HepG2 (cell line): Measurements from ENCODE around the gene H6PD. TPM values are rescaled to one million over a fixed set of nuclear protein-coding genes. Genes with fewer than 3 reads are reported as not detected.

Source experiments
- ATAC-seq: fragments of 200-7000 bp; cut with Tn5 transposase; 3 replicates; pipeline ENCODE4 v1.9.1; 2020; ENCODE audit warnings: mild to moderate bottlenecking, moderate library complexity
- BruUV-seq: library from RNA; stranded (reverse); fragments of 400-500 nt; replicated peaks from 2 replicates; lab custom pipeline; 2021; lab: Mats Ljungman, UMichigan
- CTCF ChIA-PET: fragments of 300-600 bp; formaldehyde crosslinking; extraction: SDS; loops from one replicate; lab custom pipeline; 2021; ENCODE audit warnings: low total read pairs, inconsistent platforms, low intra/inter-chr PET ratio; lab: Yijun Ruan, JAX
- POLR2A ChIA-PET: fragments of 350-600 bp; sonication (Branson Sonifier 250); formaldehyde crosslinking; loops from one replicate; lab custom pipeline; 2020; ENCODE audit warnings: antibody characterized with exemption, inconsistent platforms; lab: Yijun Ruan, JAX
- DNase-seq: peaks from one replicate; pipeline ENCODE4 v3.0.0-alpha.2; 2015; ENCODE audit warnings: low spot score
- FAIRE-seq: peaks from 3 replicates; lab custom pipeline; 2011; peaks lifted over from hg19 to GRCh38; lab: Jason Lieb, UNC
- H2AFZ ChIP-seq: one replicate; pipeline ENCODE4 v1.6.1; 2011; ENCODE audit warnings: low read length, inconsistent platforms
- H3K27ac ChIP-seq: fragments of 300-600 bp; 3 replicates; pipeline ENCODE4 v1.8.0; 2011; ENCODE audit warnings: mixed run types, mild to moderate bottlenecking, mixed read lengths, low read length, inconsistent platforms; ENCODE audit not compliant: insufficient read depth; ENCODE audit errors: extremely low read length
- H3K27me3 ChIP-seq, 2 experiments: fragments of 200-600 bp in 1 of 2; 2 replicates in 1 of 2; 3 replicates in 1 of 2; pipeline versions ENCODE4 v1.6.0 to v1.8.0; 2011; ENCODE audit warnings: low read length in 2 of 2, mild to moderate bottlenecking in 2 of 2, moderate library complexity in 2 of 2, inconsistent platforms in 1 of 2; ENCODE audit not compliant: insufficient read depth in 2 of 2, control insufficient read depth in 1 of 2
- H3K36me3 ChIP-seq, 2 experiments: fragments of 200-600 bp in 1 of 2; replicated peaks in 1 of 2; 2 replicates in 1 of 2; 3 replicates in 1 of 2; pipeline versions ENCODE4 v1.5.1 to v1.8.0; 2011; ENCODE audit warnings: low read length in 2 of 2, inconsistent platforms in 1 of 2; ENCODE audit not compliant: insufficient read depth in 2 of 2, control insufficient read depth in 1 of 2
- H3K4me1 ChIP-seq: 2 replicates; pipeline ENCODE4 v1.5.1; 2012; ENCODE audit warnings: low read length, inconsistent platforms; ENCODE audit not compliant: insufficient read depth
- H3K4me2 ChIP-seq: 2 replicates; pipeline ENCODE4 v1.6.0; 2011; ENCODE audit warnings: low read depth, low read length, inconsistent platforms
- H3K4me3 ChIP-seq, 3 experiments: fragments of 200-600 bp in 1 of 3; sonication (generic), shearing (Covaris generic) in 1 of 3; replicated peaks in 1 of 3; 2 replicates each; pipeline ENCODE4 v1.5.1; 2011 to 2016; ENCODE audit warnings: low read length in 3 of 3, inconsistent platforms in 2 of 3, low read depth in 2 of 3, mild to moderate bottlenecking in 2 of 3, control low read depth in 1 of 3, mixed read lengths in 1 of 3; ENCODE audit not compliant: insufficient read depth in 1 of 3
- H3K79me2 ChIP-seq: one replicate; pipeline ENCODE4 v1.6.1; 2011; ENCODE audit warnings: low read length, inconsistent platforms; ENCODE audit not compliant: insufficient read depth
- H3K9ac ChIP-seq: 2 replicates; pipeline ENCODE4 v1.6.0; 2011; ENCODE audit warnings: mild to moderate bottlenecking, low read depth, low read length, inconsistent platforms; ENCODE audit not compliant: insufficient read depth
- H3K9me3 ChIP-seq: 2 replicates; pipeline ENCODE4 v1.5.1; 2012; ENCODE audit warnings: mild to moderate bottlenecking, low read length
- H4K20me1 ChIP-seq: 2 replicates; pipeline ENCODE4 v1.6.0; 2011; ENCODE audit warnings: inconsistent platforms, mild to moderate bottlenecking, low read length, moderate library complexity; ENCODE audit not compliant: insufficient read depth
- ARNT ChIP-seq: fragments of 450-650 bp; IDR thresholded peaks from 2 replicates; pipeline ENCODE4 v1.6.1; 2017
- CHD2 ChIP-seq: IDR thresholded peaks from 2 replicates; pipeline ENCODE4 v1.6.1; 2011; ENCODE audit warnings: low read depth, low read length, improper control_type of control experiment
- DNMT3B ChIP-seq: conservative IDR thresholded peaks from 2 replicates; pipeline ENCODE4 v1.6.1; 2016; ENCODE audit warnings: missing biosample characterization, control low read depth
- KLF11 ChIP-seq: IDR thresholded peaks from 2 replicates; pipeline ENCODE4 v1.6.1; 2016; ENCODE audit warnings: missing compliant biosample characterization
- MAF1 ChIP-seq: sonication (generic); formaldehyde crosslinking; IDR thresholded peaks from 2 replicates; pipeline ENCODE4 v1.5.0; 2020; ENCODE audit warnings: missing genetic modification reagents, borderline replicate concordance
- NFYB ChIP-seq: sonication (generic); formaldehyde crosslinking; IDR thresholded peaks from 2 replicates; pipeline ENCODE4 v1.4.0; 2020; ENCODE audit warnings: missing genetic modification reagents
- RCOR2 ChIP-seq: IDR thresholded peaks from 2 replicates; pipeline ENCODE4 v1.6.1; 2016; ENCODE audit warnings: missing biosample characterization, missing genetic modification reagents
- SCMH1 ChIP-seq: sonication (generic); formaldehyde crosslinking; IDR thresholded peaks from 2 replicates; pipeline ENCODE4 v1.9.0; 2021; ENCODE audit warnings: missing genetic modification reagents, mild to moderate bottlenecking, borderline replicate concordance
- TAF1 ChIP-seq: sonication (generic); formaldehyde crosslinking; IDR thresholded peaks from 2 replicates; pipeline ENCODE4 v1.4.0; 2020; ENCODE audit warnings: missing genetic modification reagents
- TSC22D2 ChIP-seq: sonication (generic); formaldehyde crosslinking; IDR thresholded peaks from 2 replicates; pipeline ENCODE4 v1.5.1; 2020; ENCODE audit warnings: missing genetic modification reagents, mild to moderate bottlenecking, borderline replicate concordance
- ZFYVE20 ChIP-seq: sonication (generic); formaldehyde crosslinking; IDR thresholded peaks from 2 replicates; pipeline ENCODE4 v1.8.0; 2023; ENCODE audit warnings: low read depth, mild to moderate bottlenecking, moderate library complexity, missing genetic modification reagents, borderline replicate concordance
- ZNF224 ChIP-seq: sonication (generic); formaldehyde crosslinking; IDR thresholded peaks from 2 replicates; pipeline ENCODE4 v1.5.0; 2020; ENCODE audit warnings: mild to moderate bottlenecking, missing genetic modification reagents
- ZNF30 ChIP-seq: sonication (generic); formaldehyde crosslinking; IDR thresholded peaks from 2 replicates; pipeline ENCODE4 v1.5.0; 2020; ENCODE audit warnings: mild to moderate bottlenecking, missing genetic modification reagents
- ZNF407 ChIP-seq: sonication (generic); formaldehyde crosslinking; IDR thresholded peaks from one replicate; pipeline ENCODE4 v1.5.1; 2020; ENCODE audit warnings: mild to moderate bottlenecking, missing genetic modification reagents; ENCODE audit errors: not compliant biosample characterization
- ZNF414 ChIP-seq: sonication (generic); formaldehyde crosslinking; IDR thresholded peaks from 2 replicates; pipeline ENCODE4 v1.5.0; 2020; ENCODE audit warnings: missing genetic modification reagents
- ZNF558 ChIP-seq: sonication (generic); formaldehyde crosslinking; IDR thresholded peaks from 2 replicates; pipeline ENCODE4 v1.9.0; 2022; ENCODE audit warnings: mild to moderate bottlenecking, missing genetic modification reagents, borderline replicate concordance
- ZNF777 ChIP-seq: sonication (generic); formaldehyde crosslinking; IDR thresholded peaks from 2 replicates; pipeline ENCODE4 v1.4.0; 2020; ENCODE audit warnings: missing genetic modification reagents
- ZNF839 ChIP-seq: sonication (generic); formaldehyde crosslinking; IDR thresholded peaks from 2 replicates; pipeline ENCODE4 v1.4.0; 2020; ENCODE audit warnings: missing genetic modification reagents, mild to moderate bottlenecking, borderline replicate concordance
- WGBS: methylation state at CpG from one replicate; pipeline ENCODE4 v1.1.6; 2017; ENCODE audit warnings: low lambda C conversion rate; 5-methylcytosine and 5-hydroxymethylcytosine counted together
- in situ Hi-C: cut with HindIII; loops from 2 replicates; pipeline ENCODE4 v1.10.0; 2017; ENCODE audit warnings: low pct_unique_long_range_greater_than_20kb; ENCODE audit not compliant: extremely low pct_ligation_motif_present
- intact Hi-C: fragments of 100-400 bp; cut with micrococcal nuclease; formaldehyde crosslinking; loops from one replicate; pipeline ENCODE4 v1.10.0; 2022; ENCODE audit not compliant: unreplicated experiment
- polyA plus RNA-seq, 8 experiments: library from polyadenylated mRNA; depleted of rRNA in 3 of 8; stranded (reverse) in 7 of 8; unstranded in 1 of 8; fragments of >200 nt; fragmentation: Illumina TruSeq in 4 of 8; extraction: Trizol in 4 of 8; gene quantifications; 2 replicates each; pipeline versions ENCODE4 v1.2.1 to v1.2.3, GENCODE V29; 2011 to 2016; ENCODE audit warnings: low read depth in 4 of 8, missing spikeins in 1 of 8, mixed read lengths in 1 of 8; ENCODE audit not compliant: insufficient read depth in 1 of 8
- total RNA-seq, 5 experiments: library from RNA; depleted of rRNA; stranded (reverse); fragments of >200 nt; fragmentation: Illumina TruSeq; extraction: Trizol; gene quantifications; 2 replicates each; pipeline ENCODE4 v1.2.3, GENCODE V29; 2016; ENCODE audit warnings: low read depth in 1 of 5

The H6PD gene
- total and polyA plus RNA-seq, 2 of the 13 experiments (the other 11 are each of a cell fraction or from before 2014, with no cell fraction given), result 9.3 to 14.1 TPM

GRCh38 chr1:9293241-9293532, 58.6 kb downstream of the H6PD start:
- intact Hi-C loops (no loop called here), in situ Hi-C loops (no loop called here)
- peak overlapping the region; percentile 72 for H3K9ac ChIP-seq
- H3K4me1 ChIP-seq, result peaks cover 69% of the 10 kb centered on the region
- peak overlapping the region; percentile 53 to 83 (median 76) for H3K4me3 ChIP-seq
- no peaks in the 10 kb centered on the region for H3K36me3 ChIP-seq
- peak overlapping the region; percentile 3 for H3K27ac ChIP-seq
- FAIRE-seq, result no peak
- H3K4me2 ChIP-seq, result peak overlapping the region; percentile 93
- ChIA-PET POLR2A (no interaction called here), CTCF (no interaction called here)
- no peak for ATAC-seq
- no CpG with 5 or more reads among the region's 43 CpGs for WGBS
- no TSS peak for BruUV-seq
- peaks cover 24% of the 10 kb centered on the region for H3K79me2 ChIP-seq
- H3K9me3 ChIP-seq, result peaks cover 14% of the 10 kb centered on the region
- no peak for DNase-seq
- H2AFZ ChIP-seq, result no peak overlapping the region
- no peaks in the 10 kb centered on the region for H3K27me3 ChIP-seq
- peaks cover 4% of the 10 kb centered on the region; the same call in 1 of the 2 replicates for H4K20me1 ChIP-seq
- TF ChIP-seq SCMH1 (no peak), ZNF407 (CRISPR knock-in tag) (no peak), DNMT3B (0 out of 2 replicates have a peak, but pooled peaks have one; percentile 5), ZNF839 (no peak), TAF1 (CRISPR knock-in tag) (0 out of 2 replicates have a peak, but pooled peaks have one; percentile 6), TSC22D2 (CRISPR knock-in tag) (no peak), ZNF414 (CRISPR knock-in tag) (no peak), KLF11 (no peak), ZNF224 (CRISPR knock-in tag) (no peak), ZNF30 (no peak), NFYB (CRISPR knock-in tag) (no peak), ZNF558 (CRISPR knock-in tag) (no peak), ZNF777 (CRISPR knock-in tag) (peak; percentile 87), MAF1 (CRISPR knock-in tag) (no peak), ZFYVE20 (CRISPR knock-in tag) (no peak), RCOR2 (CRISPR knock-in tag) (no peak), ARNT (no peak), CHD2 (no peak)
